PFSK-1 (cell line): ENCODE results near the gene BEGAIN.

Experiments used
- POLR2AphosphoS5 ChIP-seq: IDR thresholded peaks from 2 replicates; pipeline ENCODE4 v1.6.1; 2012; ENCODE audit warnings: low read depth, mild to moderate bottlenecking, control low read depth, low read length, moderate library complexity
- REST ChIP-seq, 2 experiments: IDR thresholded peaks; 2 replicates each; pipeline versions ENCODE4 v1.6.1 to v1.8.0; 2011 to 2012; ENCODE audit warnings: low read depth in 2 of 2, low read length in 2 of 2, control low read depth in 1 of 2, inconsistent platforms in 1 of 2, mild to moderate bottlenecking in 1 of 2, moderate library complexity in 1 of 2; ENCODE audit not compliant: insufficient read depth in 1 of 2
- TAF1 ChIP-seq: IDR thresholded peaks from 2 replicates; pipeline ENCODE4 v1.6.1; 2012; ENCODE audit warnings: low read length, control low read depth, borderline replicate concordance; ENCODE audit not compliant: insufficient read depth

GRCh38 chr14:100532154-100532861 lies 54.9 kb downstream of the BEGAIN start:
- TF ChIP-seq POLR2AphosphoS5 (no peak), TAF1 (no peak), REST (IDR thresholded peaks at IDR 0.05; ENCODE audit: insufficient read depth in 1 of 2, low read depth in 2 of 2, low read length in 2 of 2) (no peak)
